GM21360 (cell line): ENCODE measurements around the gene TIMP2.
"Not testable (repeated sequence)": the region's sequence is repeated elsewhere in the genome, so short reads cannot be mapped to it uniquely, and the experiment has no call there.

Source experiments
- ATAC-seq: cut with Tn5 transposase; IDR thresholded peaks from one replicate; pipeline ENCODE4 v1.9.1; 2021; ENCODE audit warnings: mild to moderate bottlenecking, moderate library complexity; ENCODE audit not compliant: unreplicated experiment

TIMP2 gene

GRCh38 chr17:78956254-78956653 is 31.1 kb upstream of the TIMP2 start:
- ATAC-seq: no peak

GRCh38 chr17:78954684-78955083 is 29.5 kb upstream of the TIMP2 start:
- no peak for ATAC-seq

- no peak for ATAC-seq
Measured at GRCh38 chr17:78953356-78954350, 28.5 kb upstream of the TIMP2 start.

- ATAC-seq: no peak
Measured at GRCh38 chr17:78952706-78953105, 27.5 kb upstream of the TIMP2 start.

- no peak for ATAC-seq
Measured at GRCh38 chr17:78951967-78952551, 26.9 kb upstream of the TIMP2 start.

GRCh38 chr17:78950870-78951269 is 25.7 kb upstream of the TIMP2 start:
- no peak for ATAC-seq

- ATAC-seq: no peak
Measured at GRCh38 chr17:78947235-78948149, 22.3 kb upstream of the TIMP2 start.

- no peak for ATAC-seq
Measured at GRCh38 chr17:78946631-78947030, 21.4 kb upstream of the TIMP2 start.

- no peak for ATAC-seq
Measured at GRCh38 chr17:78946131-78946530, 20.9 kb upstream of the TIMP2 start.

GRCh38 chr17:78945455-78945854 is 20.3 kb upstream of the TIMP2 start:
- ATAC-seq: not testable (repeated sequence)

- ATAC-seq: no peak
Measured at GRCh38 chr17:78944956-78945355, 19.8 kb upstream of the TIMP2 start.

GRCh38 chr17:78944026-78944425 is 18.8 kb upstream of the TIMP2 start:
- no peak for ATAC-seq

GRCh38 chr17:78940708-78941107 is 15.5 kb upstream of the TIMP2 start:
- ATAC-seq: no peak

- ATAC-seq: no peak
Measured at GRCh38 chr17:78940258-78940657, 15.1 kb upstream of the TIMP2 start.

- no peak for ATAC-seq
Measured at GRCh38 chr17:78939615-78940014, 14.4 kb upstream of the TIMP2 start.

- ATAC-seq: no peak
Measured at GRCh38 chr17:78937561-78937960, 12.4 kb upstream of the TIMP2 start.

- no peak for ATAC-seq
Measured at GRCh38 chr17:78935419-78936323, 10.5 kb upstream of the TIMP2 start.

- ATAC-seq: no peak
Measured at GRCh38 chr17:78934681-78935418, 9.7 kb upstream of the TIMP2 start.

- ATAC-seq: no peak
Measured at GRCh38 chr17:78933959-78934568, 8.9 kb upstream of the TIMP2 start.
